Posterior vena cava (tissue), 2 donors: ENCODE results near the gene PTX4. TPM values are rescaled to one million over a fixed set of nuclear protein-coding genes. Genes with fewer than 3 reads are reported as not detected.

Experiments
- DNase-seq: peaks from one replicate; pipeline ENCODE4 v3.0.0-alpha.2; 2020; ENCODE audit warnings: low spot score
- intact Hi-C, 2 donors: fragments of 100-400 bp; cut with DNase I; formaldehyde crosslinking; loops; one replicate each; pipeline versions ENCODE4 v1.14.1 to v1.14.2; 2022 to 2023
- long read RNA-seq, 2 donors: library from polyadenylated mRNA; unstranded; transcript quantifications; one replicate each; pipeline ENCODE4 v2.0.0, GENCODE V29; 2020 to 2021
- total RNA-seq, 2 donors: library from RNA; stranded (reverse); fragmentation: NEBNext Ultra II Directional; extraction: Animal tissue kit (Norgen Biotek cat#: 25700); gene quantifications; one replicate each; pipeline ENCODE4 v1.2.1, GENCODE V29; 2021
- donor health status: DM: yes; HTN: yes; CAD: no.
- donor health status: DM: yes; HTN: yes; CAD: no.

Gene PTX4, protein sequence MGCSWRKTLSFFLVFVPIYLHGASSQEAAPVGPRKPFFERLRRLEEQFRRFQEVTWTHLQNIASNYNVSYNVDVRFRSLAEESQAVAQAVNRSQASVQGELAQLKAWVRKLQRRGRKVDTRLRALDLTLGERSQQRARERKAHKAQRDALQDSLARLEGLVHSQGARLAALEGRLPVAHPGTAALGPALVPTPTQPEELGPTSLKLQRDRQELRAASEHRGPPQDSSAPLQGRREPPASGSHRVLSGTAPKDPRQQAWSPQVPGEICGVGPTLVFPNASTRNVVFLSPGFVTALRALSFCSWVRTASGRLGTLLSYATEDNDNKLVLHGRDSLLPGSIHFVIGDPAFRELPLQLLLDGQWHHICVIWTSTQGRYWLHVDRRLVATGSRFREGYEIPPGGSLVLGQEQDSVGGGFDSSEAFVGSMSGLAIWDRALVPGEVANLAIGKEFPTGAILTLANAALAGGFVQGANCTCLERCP
- under 1 TPM in 1 of 2 donors, not detected in 1; 0.14 TPM for total RNA-seq
- long read RNA-seq, donor 1: 0 reads
- long read RNA-seq, donor 2: 0 reads

DNA sequence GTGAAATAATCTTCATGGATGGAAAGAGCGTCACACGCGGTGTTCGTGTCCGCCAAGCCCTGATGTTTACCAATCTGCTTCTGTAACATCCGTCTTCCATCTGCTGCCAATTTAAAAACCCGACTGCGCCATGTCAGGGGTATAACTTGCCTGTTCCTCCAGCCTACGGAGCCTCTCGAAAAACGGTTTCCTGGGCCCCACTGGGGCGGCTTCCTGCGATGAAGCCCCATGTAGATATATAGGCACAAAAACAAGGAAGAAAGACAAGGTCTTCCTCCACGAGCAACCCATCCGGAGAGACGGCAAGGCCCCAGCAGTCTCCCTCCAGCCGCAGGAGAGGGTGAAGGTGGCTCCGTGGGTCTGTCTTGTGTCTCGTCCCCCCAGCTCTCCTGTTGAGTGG lies at the start of gene PTX4:
Gene PTX4 (minus strand): TSS at position 326 of the 400 bp plus-strand sequence. CDS start 35 bp downstream, at position 291.
- DNase-seq: no peak
- intact Hi-C loops: no loop called here

DNA sequence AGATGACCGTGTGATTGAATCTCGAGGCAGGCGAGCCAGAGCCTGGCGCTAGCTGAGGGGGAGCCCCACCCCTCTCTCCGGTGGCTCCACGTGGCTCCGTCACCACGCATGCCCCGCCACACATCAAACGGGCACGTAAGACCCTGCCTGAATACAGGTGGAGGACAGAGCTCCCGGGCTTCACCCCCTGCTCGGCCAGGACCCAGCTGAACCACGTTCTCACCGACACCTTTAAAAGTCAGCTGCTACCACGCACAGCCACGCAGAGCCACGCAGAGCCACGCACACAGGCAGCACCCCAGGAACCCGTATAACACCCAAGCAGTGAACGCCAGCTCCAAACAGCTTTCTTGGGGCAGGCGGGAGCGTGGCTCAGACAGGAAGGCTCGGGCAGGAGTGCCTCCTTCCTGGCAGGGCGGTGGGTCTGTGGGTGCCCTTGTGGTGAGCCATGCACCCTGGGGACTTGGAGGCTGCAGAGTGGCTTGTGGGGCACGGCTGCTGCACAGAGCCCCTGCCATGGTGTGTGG lies 49.1 kb upstream of the PTX4 start:
- intact Hi-C loops: loop anchor here in 1 of 2 donors (10.0 kb wide), 1 partner anchor 123 kb away; the partner anchor contains the start of gene UNKL

GRCh38 chr16:1537138-1537577 lies 48.4 kb upstream of the PTX4 start:
- no peak for DNase-seq
- intact Hi-C loops: loop anchor here in 1 of 2 donors (10.0 kb wide), 1 partner anchor 122 kb away; the partner anchor contains the start of gene UNKL

More for the DNA sequence above, 49.1 kb upstream of the PTX4 start:
- DNase-seq: no peak

- no peak for DNase-seq
Measured at GRCh38 chr16:1536601-1537000, 47.9 kb upstream of the PTX4 start.

DNA sequence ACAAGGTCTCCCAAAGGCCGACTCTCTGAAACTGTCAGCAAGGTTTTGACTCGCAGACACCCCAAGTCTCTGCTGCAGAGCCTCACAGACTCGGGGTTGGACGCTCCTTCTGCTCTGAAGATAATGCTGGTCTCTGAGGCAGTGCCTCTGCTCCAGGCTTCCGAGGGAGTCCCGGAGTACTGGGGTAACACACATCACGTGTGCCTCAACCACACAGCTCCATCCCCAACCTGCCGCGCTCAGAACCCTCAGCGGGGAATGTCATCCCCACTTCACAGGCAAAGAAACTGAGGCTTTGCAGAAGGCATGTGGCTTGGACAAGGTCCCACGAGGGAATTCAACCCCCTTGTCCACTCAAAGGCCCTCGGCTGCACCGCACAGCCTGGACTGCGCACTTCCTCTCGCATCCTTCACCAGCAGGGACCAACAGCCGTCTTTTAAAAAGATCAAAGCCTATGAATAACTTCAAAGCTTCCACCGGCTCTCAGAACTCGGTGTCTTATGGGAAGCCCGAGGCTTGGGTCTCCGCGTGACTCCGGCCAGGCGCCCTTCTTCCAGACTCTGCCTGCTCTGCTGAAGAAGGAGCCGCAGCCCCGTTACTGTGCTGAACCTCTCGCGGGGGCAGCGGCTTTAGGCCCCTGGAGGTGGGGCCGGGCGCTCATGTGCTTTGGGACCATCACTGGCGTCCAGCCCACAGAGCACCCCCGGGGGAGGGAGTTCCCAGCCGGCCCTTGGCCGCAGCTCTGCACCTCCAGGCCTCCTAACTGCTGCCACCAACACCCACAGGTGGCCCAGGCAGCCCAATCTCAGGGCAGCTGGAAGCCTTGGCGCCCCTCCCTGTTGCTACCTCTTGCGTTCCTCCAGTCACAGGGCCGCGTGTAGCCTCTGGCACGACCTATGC lies 46.9 kb upstream of the PTX4 start:
- intact Hi-C loops: loop anchor here in 1 of 2 donors (10.0 kb wide), 1 partner anchor 121 kb away; the partner anchor contains the start of gene UNKL

More at GRCh38 chr16:1536601-1537000, 47.9 kb upstream of the PTX4 start:
- intact Hi-C loops: loop anchor here in 1 of 2 donors (10.0 kb wide), 1 partner anchor 122 kb away; the partner anchor contains the start of gene UNKL

DNA sequence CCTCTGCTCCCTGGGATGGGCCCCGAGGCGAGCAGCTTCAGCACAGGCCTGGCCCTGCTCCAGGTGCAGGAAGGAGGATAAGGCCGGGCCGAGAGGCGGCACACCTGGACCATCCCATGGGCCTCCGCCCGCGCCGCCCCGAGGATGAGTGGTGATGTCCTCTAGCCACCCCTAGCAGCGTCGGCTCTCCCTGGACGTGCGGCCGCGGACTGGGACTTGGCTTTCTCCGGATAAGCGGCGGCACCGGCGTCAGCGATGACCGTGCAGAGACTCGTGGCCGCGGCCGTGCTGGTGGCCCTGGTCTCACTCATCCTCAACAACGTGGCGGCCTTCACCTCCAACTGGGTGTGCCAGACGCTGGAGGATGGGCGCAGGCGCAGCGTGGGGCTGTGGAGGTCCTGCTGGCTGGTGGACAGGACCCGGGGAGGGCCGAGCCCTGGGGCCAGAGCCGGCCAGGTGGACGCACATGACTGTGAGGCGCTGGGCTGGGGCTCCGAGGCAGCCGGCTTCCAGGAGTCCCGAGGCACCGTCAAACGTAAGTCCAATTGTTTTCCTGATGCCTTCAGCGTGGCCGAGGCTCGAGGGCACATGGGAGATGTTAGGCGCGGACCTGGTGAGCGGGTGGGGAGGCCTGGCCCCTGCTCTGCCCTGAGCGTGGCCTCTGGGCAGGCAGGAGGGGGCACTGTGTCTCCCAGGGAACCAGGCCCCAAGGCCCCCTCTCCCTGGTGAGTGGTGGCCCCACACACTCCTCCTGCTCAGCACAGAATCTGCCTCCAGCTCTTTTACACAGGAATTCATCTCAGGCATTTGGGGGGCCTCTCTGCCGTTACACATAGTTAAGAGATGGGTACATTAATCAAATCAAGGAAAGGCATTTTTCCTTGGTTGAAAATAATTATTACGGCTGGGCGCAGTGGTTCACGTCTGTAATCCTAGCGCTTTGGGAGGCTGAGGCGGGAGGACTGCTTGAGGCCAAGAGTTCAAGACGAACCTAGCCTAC lies 45.6 kb upstream of the PTX4 start:
- DNase-seq: no peak
- intact Hi-C loops: loop anchor here in 1 of 2 donors (10.0 kb wide), 1 partner anchor 120 kb away; the partner anchor contains the start of gene UNKL

More for the DNA sequence above, 46.9 kb upstream of the PTX4 start:
- no peak for DNase-seq

DNA sequence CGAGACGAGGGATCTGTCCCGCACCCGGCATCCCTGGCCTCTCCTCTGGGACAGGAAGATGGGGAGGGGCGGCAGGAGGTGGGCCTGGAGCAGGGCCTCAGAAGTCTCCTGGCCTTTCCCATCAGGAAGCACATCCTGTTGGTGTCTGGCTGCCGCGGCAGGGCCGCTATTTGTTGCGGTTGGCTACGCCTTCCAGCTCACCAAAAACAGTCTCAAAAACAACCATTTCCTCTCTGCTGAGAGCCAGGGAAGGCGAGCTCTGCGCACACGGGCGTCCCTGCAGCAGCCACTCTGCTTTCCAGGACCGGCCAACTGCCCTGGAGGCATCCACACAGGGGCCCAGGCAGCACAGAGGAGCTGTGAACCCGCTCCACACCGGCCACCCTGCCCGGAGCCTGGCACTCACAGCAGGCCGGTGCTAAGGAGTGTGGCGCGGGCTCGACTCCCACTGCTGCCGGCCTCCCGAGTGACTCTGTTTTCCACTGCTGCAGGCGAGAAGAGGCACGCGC lies 44.8 kb upstream of the PTX4 start, which contains the start of gene TMEM204:
Gene TMEM204 (plus strand): TSS at position 224 of the 509 bp plus-strand sequence. CDS start 610 bp downstream, outside the sequence.
- intact Hi-C loops: loop anchor here in 1 of 2 donors (10.0 kb wide), 1 partner anchor 119 kb away; the partner anchor contains the start of gene UNKL
- peak; percentile 93 for DNase-seq

- intact Hi-C loops: loop anchor here in 1 of 2 donors (10.0 kb wide), 1 partner anchor 118 kb away; the partner anchor contains the start of gene UNKL
- DNase-seq: no peak
Measured at GRCh38 chr16:1532771-1533170, 44.0 kb upstream of the PTX4 start.

GRCh38 chr16:1532081-1532760 lies 43.5 kb upstream of the PTX4 start:
- intact Hi-C loops: loop anchor here in 1 of 2 donors (10.0 kb wide), 1 partner anchor 117 kb away; the partner anchor contains the start of gene UNKL
- DNase-seq: no peak

DNA sequence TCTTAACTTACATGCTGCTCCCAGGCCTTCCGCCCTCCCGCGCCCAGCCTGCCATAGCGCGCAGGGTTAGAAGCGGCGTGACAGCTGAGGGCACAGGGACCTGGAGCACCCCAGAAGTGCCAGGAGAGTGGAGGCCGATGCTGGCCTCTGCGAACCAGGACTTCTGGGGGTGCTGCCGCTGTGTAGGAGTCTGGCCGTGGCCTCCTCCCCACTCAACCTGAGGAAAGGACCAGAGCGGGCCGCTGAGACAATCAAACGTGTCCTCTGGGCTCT lies 42.8 kb upstream of the PTX4 start:
- intact Hi-C loops: loop anchor here in 1 of 2 donors (10.0 kb wide), 1 partner anchor 117 kb away; the partner anchor contains the start of gene UNKL
- DNase-seq: no peak

GRCh38 chr16:1530883-1531637 lies 42.3 kb upstream of the PTX4 start:
- intact Hi-C loops: loop anchor here in 1 of 2 donors (10.0 kb wide), 1 partner anchor 116 kb away; the partner anchor contains the start of gene UNKL
- DNase-seq: peak; percentile 92

DNA sequence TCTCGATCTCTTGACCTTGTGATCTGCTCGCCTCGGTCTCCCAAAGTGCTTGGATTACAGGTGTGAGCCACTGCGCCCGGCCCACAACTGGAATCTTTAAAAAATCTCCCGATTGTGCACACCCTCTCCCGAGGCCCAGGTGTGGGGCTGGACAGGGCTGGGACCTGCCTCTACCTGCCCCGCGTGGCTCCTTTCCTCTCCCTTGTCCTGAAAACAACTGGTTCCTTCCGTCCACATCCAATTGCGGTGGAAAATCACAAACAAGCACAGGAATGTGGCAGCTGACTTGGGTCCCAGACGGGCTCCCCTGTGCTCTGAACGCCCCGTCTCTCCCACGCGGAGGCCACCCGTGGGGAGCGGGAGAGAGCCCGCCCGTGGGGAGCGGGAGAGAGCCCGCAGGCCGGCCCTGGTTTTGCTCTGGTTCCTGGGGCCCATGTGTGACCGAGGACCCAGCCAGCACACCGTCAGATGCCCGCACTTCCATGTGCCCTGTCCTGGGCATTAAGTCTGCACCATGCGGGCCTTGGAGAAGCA lies 41.7 kb upstream of the PTX4 start:
- intact Hi-C loops: loop anchor here in 1 of 2 donors (10.0 kb wide), 1 partner anchor 116 kb away; the partner anchor contains the start of gene UNKL
- no peak for DNase-seq

GRCh38 chr16:1528921-1529537 lies 40.3 kb upstream of the PTX4 start:
- DNase-seq: no peak
- intact Hi-C loops: no loop called here

DNA sequence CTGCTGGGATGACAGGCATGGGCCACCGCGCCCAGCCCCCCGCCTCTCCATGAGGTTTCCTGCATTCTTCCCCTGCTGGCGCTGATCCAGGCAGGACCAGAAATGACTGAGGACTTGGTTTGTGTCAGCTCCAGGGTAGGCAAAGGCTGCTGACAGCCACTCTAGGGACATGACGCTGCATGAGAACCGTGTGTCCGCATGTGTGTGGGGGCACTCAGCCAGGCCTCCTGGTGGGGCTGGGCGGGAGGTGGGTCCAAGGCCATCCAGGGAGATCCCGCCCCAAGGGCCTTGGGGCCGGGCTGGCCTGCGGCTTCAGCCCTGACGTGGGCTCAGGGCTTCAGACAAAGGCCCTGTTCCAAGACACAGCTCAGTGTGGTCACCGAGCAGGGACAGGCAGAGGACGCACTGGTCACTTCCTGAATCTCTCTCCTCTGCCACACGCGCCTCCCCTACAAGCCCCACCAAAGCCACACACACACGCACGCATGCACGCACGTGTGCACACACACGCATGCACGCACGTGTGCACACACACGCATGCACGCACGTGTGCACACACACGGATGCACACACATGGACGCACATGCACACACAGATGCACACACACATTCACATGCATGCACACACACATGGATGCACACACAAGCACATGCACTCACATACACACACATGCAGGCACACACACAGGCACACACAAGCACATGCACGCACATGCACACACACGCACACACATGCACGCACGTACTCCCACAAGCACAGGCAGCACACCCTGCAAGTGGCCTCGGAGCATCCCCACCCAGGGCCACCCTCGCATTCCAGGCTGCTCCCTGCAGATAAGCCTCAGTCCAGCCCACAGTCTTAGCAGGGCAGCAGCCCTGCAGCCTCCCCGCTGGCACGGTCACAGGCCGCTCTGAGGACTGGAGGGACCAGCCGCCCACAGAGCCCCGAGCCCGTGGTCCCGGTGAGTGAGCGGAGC lies 39.4 kb upstream of the PTX4 start:
- intact Hi-C loops: no loop called here
- DNase-seq: no peak
